IMR-90 (cell line): ENCODE results near the gene ATP5ME.

ENCODE experiments used
- CTCF ChIP-seq: conservative IDR thresholded peaks from 2 replicates; pipeline ENCODE4 v1.5.1; 2012; ENCODE audit warnings: mild to moderate bottlenecking, low read depth, low read length, improper control_type of control experiment
- RFX5 ChIP-seq: IDR thresholded peaks from 2 replicates; pipeline ENCODE4 v1.8.0; 2012; ENCODE audit warnings: low read depth, mild to moderate bottlenecking, low read length, moderate library complexity

- no peak for TF ChIP-seq CTCF
- TF ChIP-seq RFX5, result no peak
These were observed 29.5 kb upstream of the ATP5ME start for GRCh38 chr4:703336-704197.
